T-helper 2 cell treated with Interferon-gamma antibody and Interleukin-4, amounts not matched to agents 100 ng/mL and 5 ng/mL, for 36 hours (primary cell): Measurements from ENCODE around the gene TNNT2. TPM values are rescaled to one million over a fixed set of nuclear protein-coding genes. Genes with fewer than 3 reads are reported as not detected.

ENCODE experiments used
- intact Hi-C: fragments of 100-400 bp; cut with micrococcal nuclease; formaldehyde crosslinking; loops from one replicate; pipeline ENCODE4 v1.15.1; 2023
- total RNA-seq: library from RNA; stranded (reverse); gene quantifications from 2 replicates; pipeline ENCODE4 v1.2.3, GENCODE V29; 2022

Gene TNNT2
- total RNA-seq, 1 donor from 2014 or later = not detected

DNA sequence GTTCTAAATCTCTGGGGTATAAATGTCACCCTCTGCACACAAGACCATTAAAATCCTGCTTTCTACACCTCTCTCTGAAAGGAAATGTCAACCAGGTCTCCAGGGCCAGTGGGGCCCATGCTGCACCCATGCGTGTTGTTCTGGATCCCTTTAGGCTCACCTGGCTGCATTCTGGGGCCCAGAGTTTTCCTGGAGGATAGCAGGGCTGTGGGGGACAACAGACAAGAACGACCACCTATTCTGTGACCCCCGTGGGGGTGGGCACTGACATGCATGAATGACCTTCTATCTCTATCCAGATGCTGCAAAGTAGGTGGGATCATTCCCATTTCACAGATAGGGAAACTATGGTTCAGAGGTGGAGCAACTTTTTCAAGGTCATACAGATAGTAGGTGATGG lies 41.6 kb downstream of the TNNT2 start:
- intact Hi-C loops = no loop called here

DNA sequence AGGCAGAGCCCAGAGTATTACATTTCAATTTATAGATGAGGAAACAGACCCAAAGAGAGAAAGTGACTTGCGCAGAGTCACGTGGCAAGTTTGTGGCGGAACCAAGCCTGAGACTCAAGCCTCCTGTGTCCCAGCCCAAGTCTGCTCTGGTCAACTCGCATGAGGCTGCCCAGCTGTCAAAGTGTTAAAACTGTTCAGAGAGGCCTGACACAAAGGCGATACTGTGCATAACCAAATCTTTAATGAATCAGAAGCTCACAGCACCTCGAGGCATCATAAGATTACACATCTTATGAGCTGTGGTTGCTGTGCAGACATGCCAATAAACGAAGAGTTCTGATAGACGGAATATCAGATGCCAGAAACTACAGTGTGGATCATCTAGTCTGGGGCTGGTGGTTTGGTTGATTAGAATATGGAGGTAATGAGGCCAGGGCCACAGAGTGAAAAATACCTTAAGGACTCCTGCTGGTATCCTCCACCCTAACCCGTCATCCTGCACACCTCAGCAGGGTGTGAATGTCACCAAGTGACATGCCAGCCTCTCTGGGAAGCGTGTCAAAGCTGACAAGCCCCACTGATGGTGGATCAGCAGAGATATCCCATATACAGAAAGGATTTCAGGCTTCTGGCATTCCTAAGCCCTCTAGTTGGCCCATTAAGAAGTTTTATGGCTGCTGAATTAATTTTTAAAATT lies 42.2 kb downstream of the TNNT2 start:
- intact Hi-C loops = no loop called here

DNA sequence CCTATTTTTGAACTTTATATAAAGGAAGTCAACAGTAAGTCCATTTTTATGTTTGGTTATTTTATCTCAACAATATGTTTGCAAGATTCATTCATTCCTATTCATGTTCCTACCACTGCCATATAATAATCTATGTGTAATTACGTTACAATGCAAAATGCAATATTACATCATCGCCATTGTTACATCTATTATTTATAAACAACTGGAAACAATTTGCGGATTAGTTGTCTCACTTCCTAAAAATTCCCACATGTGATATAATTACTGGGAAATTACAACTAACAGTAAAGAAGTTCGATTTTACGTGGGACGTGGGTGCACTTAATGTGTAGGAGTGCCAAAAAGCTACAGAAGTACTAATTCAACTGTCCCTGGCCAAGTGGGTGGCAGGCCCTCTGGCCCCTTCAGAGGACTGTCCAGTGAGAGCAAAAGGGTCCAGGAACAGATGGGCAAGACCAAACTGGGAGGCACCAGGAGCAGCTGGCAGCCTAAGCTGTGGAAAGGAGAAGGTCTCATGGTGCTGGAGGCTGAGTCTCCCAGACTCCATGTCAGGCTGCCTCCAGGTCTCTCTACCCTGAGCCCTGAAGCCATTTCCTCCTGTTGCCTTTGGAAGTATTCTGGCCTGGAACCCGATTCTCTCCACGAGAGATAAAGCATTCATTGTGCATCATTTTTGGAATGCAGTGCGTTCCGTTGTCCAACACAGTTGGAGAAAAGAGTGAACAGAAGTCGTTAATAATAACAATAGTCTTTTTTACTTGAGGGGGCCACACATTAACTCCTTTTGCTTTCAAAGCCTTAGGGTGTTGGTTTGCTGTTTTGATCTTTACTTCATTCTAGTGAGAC lies 42.9 kb downstream of the TNNT2 start:
- intact Hi-C loops = no loop called here

DNA sequence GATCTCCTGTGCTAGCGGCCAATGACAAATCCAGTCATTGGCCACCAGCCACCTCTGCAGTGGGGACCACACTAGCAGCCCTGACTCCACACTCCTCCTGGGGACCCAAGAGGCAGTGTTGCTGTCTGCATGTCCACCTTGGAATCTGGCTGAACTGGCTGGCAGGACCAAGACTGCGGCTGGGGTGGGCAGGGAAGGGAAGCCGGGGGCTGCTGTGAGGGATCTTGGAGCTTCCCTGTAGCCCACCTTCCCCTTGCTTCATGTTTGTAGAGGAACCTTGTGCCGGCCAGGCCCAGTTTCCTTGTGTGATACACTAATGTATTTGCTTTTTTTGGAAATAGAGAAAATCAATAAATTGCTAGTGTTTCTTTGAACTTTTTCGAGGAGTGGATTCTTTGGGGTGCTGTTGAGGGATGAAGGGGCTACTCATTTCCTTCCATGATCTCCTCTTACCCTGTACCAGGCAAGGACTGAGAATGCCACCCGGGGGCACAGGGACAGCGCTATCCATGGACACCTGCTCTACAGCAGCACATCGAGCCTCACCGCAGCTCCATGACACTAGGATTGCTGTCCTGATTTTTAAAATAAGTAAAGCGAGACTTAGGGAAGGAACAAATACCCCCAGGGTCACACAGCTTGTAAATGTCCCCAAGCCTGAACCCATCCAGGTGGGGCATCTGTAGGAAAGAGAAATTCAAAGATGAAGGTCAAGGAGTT lies 44.7 kb downstream of the TNNT2 start:
- intact Hi-C loops = no loop called here

DNA sequence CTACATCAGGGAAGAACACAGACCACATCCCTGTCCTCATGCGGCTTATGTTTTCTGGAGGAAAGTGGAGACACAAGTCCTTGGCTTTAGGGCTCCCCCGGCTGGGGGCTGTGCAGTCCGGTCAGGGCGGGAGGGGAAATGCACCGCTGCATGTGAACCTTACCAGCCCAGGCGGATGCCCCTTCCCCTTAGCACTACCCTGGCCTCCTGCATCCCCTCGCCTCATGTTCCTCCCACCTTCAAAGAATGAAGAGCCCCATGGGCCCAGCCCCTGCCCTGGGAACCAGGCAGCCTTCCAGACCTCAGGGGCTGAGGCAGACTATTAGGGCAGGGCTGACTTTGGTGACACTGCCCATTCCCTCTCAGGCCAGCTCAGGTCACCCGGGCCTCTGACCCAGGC lies 45.5 kb downstream of the TNNT2 start:
- intact Hi-C loops = no loop called here

DNA sequence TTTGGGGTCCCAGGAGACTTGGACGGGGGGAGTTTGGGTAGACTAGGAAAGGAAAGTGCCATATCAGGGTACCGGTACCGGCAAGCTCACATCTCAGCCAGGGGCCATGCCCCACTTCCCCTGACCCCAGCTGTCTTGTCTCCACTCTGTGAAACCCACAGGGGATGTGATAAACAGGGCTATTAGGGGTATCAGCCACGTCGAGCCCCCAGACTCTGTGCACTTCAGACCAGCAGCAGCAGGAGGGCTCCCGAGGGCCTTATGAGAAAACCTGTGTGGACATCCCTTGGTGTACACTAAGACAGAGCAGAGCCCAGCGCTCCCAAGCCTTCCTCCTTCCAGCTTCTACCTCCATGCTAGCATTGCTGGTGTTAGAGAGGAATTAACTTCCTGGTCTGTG lies 46.3 kb downstream of the TNNT2 start:
- intact Hi-C loops = no loop called here

DNA sequence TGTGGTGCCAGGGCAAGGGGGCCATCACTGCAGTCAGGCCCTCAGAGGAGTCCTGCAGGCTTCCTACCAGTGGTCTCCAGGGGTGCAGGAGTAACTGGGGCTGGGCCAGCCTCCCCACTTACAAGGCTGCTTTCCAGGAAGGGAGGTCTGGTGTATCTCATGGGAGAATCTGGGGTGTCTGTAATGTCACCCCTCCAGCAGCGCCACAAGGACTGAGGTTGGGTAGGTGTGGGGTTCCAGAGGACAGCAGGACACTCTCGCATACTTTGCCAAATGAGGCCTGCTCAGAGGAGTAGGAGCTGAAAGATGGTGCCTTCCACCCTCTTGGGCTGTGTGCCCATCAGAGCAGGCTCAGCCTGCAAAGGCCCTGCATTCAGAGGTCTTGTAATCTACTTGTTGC lies 46.9 kb downstream of the TNNT2 start:
- intact Hi-C loops = no loop called here

DNA sequence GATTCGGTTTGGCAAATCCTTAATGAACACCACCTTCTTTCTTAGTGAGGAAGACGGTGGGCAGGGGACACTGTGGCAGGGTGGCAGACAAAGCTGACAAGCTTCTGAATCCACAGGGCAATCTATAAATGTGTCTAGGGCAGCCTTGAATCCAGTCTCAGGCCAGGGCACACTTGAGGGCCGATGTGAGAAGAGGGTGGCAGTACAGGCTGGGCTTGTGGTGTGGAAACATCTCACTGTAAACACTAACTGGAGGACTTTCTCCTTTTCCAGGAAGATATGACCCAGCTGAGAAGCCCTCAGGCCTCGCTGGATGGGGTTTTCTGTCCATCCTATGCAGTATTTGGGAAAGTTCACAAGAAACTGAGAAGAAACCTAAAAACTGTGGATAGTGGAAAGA lies 47.7 kb downstream of the TNNT2 start:
- intact Hi-C loops = no loop called here

DNA sequence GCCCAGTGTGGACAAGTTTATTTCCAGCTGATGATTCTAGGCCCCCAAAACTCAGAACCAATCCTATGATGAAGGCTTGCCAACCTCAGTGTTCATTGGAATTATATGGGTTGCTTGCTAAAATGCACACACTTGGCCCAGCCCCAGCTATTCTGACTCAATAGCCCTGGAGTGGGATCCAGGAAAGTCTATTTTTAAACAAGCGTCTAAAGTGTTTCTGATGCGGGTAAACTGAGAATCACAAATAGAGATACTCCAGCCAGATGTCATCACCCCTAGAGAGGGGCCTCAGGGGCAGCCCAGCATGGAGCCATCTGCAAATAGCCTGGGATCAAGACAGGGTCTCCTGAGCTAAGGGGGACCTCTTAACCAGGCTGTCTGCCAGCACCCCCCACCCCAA lies 48.2 kb downstream of the TNNT2 start:
- intact Hi-C loops = no loop called here

DNA sequence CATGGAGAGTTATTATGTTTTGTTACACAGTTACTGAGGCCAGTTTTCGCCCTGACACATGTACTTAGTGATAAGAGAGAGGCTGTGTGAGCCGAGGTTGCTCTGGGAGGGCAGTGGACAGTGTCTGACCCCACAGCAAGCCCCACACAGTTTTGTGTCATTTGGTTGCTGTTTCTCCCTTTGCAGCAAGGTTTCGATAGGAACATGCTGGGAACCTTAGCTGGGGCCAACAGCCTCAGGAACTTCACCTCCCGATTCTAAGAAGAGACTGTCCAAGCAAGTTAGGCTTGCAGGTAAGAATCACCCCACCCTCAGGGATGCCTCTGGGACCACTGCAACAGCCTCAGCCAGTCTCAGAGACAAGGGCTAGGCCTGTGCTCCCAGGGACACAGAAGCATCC lies 48.9 kb downstream of the TNNT2 start:
- intact Hi-C loops = no loop called here

DNA sequence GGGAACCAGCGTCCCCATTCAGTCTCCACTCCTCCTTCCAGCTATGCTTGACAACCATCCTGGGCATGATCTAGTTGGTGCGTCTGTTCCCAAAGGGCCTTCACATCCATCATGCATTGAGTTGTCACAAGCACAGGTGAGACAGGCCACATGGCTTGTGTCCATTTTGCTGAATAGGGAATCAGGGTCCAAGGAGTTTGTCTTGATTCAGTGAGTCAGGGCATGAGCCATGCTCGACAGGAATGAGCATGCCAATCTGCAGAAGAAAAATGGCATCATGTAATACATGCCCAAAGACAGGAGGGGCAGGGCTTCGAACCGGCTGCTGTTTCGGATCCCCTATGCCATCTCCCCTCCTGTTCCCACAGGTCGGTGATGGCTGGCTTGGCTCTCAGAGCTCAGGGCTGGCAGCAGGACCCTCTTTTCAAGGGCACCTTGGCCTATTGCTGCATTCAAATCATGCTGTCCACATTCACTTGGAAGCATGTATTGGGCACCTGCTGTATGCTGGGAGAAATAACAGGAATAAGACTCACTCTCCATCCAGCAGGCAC lies 49.7 kb downstream of the TNNT2 start:
- intact Hi-C loops = no loop called here

DNA sequence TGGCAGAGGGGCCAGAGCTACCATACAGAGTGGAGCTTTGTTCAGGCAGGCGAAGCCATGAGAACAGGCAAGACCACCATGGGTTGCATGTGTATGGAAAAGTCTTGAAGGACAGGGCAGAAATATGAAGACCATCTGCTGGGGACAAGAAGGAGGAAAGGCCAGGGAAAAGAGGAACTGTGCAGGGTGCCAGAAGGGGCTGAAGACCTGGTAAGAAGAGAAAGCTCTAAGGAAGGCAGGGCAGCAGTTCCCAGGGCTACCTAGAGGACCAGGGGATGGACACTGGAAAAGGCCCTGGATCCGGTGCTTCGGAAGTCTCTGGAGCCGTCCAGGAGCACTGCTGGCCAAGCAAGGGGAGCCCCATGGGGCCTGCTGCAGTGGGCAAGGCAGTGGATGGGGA lies 50.8 kb downstream of the TNNT2 start:
- intact Hi-C loops = no loop called here

DNA sequence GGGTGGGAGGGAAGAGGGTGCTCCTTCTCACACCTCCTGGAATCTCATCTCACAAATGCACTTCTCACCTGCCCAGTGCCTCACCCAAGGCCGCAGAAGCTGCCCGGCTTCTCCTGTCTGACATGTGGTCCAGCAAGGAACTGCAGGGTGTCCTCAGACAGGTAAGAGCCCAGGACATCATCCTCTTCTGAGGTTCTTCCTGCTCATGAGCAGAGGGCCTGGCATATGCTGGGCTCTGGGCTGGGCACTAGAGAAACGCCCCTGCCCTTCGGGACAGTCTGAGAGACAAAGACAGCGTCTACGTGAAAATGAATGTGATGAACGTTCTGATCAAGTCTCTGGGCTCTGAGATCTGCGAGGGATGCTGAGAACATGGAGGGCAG lies 51.8 kb downstream of the TNNT2 start:
- intact Hi-C loops = no loop called here

DNA sequence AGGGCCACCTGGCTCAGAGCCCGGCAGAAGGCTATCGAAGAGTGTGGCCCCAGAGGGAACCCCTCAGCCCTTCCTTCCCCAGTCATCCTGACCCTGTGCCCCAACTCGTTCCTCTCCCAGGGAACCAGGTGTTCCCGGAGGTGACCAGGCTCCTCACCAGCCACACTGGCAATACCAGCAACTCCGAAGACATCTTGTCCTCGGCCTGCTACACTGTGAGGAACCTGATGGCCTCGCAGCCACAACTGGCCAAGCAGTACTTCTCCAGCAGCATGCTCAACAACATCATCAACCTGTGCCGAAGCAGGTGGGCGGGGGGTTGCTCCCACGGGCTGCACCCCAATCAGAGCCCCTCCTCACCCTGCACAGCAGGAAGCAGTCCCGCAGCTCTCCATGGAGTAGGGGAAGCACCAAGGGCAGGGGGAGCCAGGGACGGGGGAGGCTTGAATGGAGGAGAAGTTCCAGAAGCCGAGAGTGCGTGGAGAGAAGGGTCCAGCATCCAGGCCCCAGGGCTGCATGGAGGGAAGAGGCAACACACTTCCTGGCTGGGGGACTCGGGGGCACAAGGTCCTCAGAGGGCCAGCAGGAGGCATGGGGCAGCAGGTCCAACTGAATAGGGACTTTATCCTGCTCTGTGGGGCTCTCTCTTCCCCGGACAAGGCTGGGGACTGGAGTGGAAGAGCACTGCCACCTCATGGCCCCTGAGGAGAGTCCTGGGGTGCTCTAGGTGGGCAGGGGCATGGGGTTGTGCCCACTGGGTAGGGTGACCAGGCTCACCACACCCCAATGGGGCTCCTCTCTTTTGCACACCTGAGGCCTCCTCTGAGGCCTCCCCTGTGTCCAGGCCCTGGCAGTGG lies 52.4 kb downstream of the TNNT2 start:
- intact Hi-C loops = no loop called here

DNA sequence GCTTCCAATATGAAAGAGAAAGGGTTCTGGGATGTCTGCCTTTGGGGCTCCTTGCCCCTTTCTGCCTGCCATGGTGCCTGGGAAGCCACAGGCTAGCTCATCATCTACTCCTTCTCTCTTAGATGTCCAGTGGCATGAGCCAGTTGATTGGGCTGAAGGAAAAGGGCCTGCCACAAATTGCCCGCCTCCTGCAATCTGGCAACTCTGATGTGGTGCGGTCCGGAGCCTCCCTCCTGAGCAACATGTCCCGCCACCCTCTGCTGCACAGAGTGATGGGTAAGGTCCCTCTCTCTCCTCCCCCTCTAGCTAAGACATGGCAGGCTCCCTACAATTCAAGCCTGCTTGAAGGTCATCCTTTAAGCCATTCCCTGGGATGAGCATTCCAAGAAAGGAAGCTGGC lies 53.2 kb downstream of the TNNT2 start:
- intact Hi-C loops = no loop called here

DNA sequence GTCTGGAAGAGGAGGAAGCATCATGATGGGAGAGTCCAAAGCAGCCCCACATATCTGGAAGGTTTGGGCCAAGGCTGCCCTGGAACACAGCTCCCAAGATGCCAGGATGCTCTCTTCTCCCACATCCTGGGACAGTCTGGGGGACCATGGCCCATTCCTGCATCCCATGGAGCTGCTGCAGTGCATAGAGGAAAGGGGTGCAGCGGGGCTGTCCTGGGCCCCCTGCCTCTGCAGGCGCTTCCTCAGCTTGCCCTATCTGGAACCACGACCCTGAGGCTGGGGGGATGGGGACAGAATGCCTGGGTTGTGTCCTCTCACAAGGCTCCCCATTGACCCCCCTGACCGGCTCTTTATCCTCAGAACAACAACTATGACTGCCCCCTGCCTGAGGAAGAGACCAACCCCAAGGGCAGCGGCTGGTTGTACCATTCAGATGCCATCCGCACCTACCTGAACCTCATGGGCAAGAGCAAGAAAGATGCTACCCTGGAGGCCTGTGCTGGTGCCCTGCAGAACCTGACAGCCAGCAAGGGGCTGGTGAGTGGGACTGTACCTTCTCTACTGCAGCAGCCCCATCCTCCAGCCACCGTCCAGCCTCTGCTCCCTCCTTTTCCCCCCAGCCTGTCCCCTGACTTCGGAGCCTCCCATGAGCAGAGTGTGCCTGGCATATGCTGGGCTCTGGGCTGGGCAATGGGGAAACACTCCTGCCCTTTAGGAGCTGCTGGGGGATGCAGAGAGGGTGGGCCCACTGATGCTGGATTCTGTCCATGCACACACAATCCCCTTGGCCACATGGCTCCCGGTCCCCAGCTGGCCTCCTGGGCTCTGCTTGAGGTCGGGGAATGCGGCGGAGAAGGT lies 54.6 kb downstream of the TNNT2 start:
- intact Hi-C loops = no loop called here

DNA sequence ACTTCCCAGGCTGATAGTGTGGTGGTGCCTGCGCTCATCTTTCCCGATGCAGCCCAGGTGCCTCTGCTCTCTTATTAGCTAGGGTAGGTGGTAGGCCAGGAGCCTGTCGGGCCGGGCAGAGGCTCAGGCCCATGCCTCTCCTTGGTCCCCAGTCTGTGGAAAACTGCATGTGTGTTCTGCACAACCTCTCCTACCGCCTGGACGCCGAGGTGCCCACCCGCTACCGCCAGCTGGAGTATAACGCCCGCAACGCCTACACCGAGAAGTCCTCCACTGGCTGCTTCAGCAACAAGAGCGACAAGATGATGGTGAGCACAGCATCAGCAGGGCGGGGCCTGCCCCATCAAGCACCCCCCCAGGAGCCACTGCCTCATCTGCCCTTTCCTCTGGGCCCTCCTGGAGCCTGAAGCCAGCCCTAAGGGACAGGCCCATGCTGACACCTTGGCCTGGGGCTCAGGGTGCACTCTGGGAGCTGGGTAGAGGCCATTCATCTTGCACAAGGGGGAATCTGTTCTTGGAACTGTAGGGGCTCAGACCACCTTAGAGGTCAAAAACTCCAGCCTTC lies 55.6 kb downstream of the TNNT2 start:
- intact Hi-C loops = no loop called here

DNA sequence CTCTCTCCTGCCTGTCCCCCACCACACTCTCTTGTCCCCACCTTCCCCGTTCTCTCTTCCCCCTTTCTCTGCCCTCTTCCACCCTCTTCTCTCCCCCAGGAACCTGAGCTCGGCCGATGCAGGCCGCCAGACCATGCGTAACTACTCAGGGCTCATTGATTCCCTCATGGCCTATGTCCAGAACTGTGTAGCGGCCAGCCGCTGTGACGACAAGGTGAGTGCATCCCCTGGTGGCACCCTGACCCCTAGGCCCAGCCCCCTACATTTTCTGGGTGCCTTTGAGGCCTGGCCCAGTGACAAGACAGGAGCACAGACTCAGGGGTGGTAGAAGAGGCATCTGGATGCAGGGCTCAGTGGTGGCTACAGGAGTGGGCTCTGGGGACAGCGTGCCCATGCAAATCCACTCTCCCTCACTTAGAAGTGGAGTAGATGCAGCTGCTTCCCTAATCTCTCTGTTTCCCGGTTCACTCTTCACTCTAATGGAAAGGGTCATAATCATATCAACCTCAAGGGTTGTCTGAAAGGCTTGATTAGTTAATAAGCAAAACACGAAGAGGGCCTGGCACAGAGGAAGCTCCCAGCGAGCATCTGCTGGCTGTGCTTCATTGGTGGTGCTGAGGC lies 57.2 kb downstream of the TNNT2 start:
- intact Hi-C loops = no loop called here

DNA sequence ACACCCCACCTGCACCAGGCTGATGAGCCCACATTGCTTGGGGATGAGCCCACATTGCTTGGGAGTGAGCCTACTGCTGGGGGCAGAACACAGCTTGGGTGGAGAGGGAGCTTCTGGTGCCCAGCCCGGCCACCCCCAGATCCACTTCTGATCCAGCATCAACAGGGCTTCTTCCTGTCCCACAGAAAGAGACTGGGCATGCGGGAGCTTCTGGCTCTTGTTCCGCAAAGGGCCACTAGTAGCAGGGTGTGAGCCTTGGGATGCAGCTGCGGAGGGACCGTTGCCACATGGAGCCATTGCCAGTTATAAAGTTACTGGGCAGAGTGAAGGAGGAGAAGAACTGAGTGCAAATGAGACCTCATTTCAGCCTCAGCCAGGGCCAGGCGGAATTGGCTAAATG lies 57.8 kb downstream of the TNNT2 start:
- intact Hi-C loops = no loop called here
